Measurements from ENCODE around the gene TNIK.

Gene TNIK

GRCh38 chr3:171168551-171168950, 291.7 kb downstream of the TNIK start:
- peaks cover 24% of the 10 kb centered on the region for H3K36me3 ChIP-seq (ENCODE audit: control insufficient read depth, insufficient read depth, low read length)
- no peak for DNase-seq
- H3K27me3 ChIP-seq (replicated peaks; ENCODE audit: control insufficient read depth, insufficient read depth, low read length, poor library complexity, severe bottlenecking), result no peaks in the 10 kb centered on the region
- H3K9me3 ChIP-seq (ENCODE audit: control insufficient read depth, low read length), result no peaks in the 10 kb centered on the region
- H3K4me3 ChIP-seq (ENCODE audit: insufficient read depth, low read depth, low read length, poor library complexity, severe bottlenecking), result no peak overlapping the region
- H3K27ac ChIP-seq (ENCODE audit: insufficient read depth, low read length, poor library complexity, severe bottlenecking), result no peak overlapping the region
- H3K4me1 ChIP-seq (ENCODE audit: control insufficient read depth, insufficient read depth, low read length, poor library complexity, severe bottlenecking), result no peaks in the 10 kb centered on the region

DNA sequence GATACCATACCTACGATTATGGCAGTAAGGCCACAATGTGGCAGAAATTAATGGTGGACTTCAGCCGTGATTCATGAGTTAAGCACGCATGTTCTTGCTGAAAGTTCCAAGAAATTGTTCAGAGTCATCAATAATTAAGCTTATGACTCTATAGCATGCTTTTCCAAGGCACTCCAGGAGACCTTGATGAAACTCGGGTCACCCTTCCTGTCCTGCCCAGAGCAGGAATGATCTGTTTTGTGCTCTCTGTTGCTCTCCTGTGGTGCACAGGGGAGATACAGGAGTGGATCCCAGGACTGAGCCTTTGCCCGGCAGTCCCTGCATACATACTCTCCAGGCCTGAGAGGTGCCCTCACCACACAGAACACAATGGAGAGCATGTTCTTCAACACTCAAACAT, 292.1 kb downstream of the TNIK start:
- Histone ChIP-seq H3K27ac (ENCODE audit: insufficient read depth, low read length, poor library complexity, severe bottlenecking) (no peak overlapping the region), H3K36me3 (ENCODE audit: control insufficient read depth, insufficient read depth, low read length) (peaks cover 25% of the 10 kb centered on the region), H3K4me1 (ENCODE audit: control insufficient read depth, insufficient read depth, low read length, poor library complexity, severe bottlenecking) (no peaks in the 10 kb centered on the region), H3K4me3 (ENCODE audit: insufficient read depth, low read depth, low read length, poor library complexity, severe bottlenecking) (no peak overlapping the region), H3K27me3 (replicated peaks; ENCODE audit: control insufficient read depth, insufficient read depth, low read length, poor library complexity, severe bottlenecking) (no peaks in the 10 kb centered on the region), H3K9me3 (ENCODE audit: control insufficient read depth, low read length) (peaks cover 2% of the 10 kb centered on the region)
- no peak for DNase-seq

GRCh38 chr3:171165983-171166382, 294.2 kb downstream of the TNIK start:
- DNase-seq, result no peak

GRCh38 chr3:171165499-171165921, 294.7 kb downstream of the TNIK start:
- no peak overlapping the region for H3K27ac ChIP-seq (ENCODE audit: insufficient read depth, low read length, poor library complexity, severe bottlenecking)
- H3K4me3 ChIP-seq (ENCODE audit: insufficient read depth, low read depth, low read length, poor library complexity, severe bottlenecking), result no peak overlapping the region
- peaks cover 41% of the 10 kb centered on the region for H3K36me3 ChIP-seq (ENCODE audit: control insufficient read depth, insufficient read depth, low read length)

More at GRCh38 chr3:171165983-171166382, 294.2 kb downstream of the TNIK start:
- Histone ChIP-seq H3K9me3 (ENCODE audit: control insufficient read depth, low read length) (peaks cover 5% of the 10 kb centered on the region), H3K4me1 (ENCODE audit: control insufficient read depth, insufficient read depth, low read length, poor library complexity, severe bottlenecking) (no peaks in the 10 kb centered on the region), H3K27me3 (replicated peaks; ENCODE audit: control insufficient read depth, insufficient read depth, low read length, poor library complexity, severe bottlenecking) (no peaks in the 10 kb centered on the region), H3K27ac (ENCODE audit: insufficient read depth, low read length, poor library complexity, severe bottlenecking) (no peak overlapping the region), H3K4me3 (ENCODE audit: insufficient read depth, low read depth, low read length, poor library complexity, severe bottlenecking) (no peak overlapping the region), H3K36me3 (ENCODE audit: control insufficient read depth, insufficient read depth, low read length) (peaks cover 36% of the 10 kb centered on the region)

DNA sequence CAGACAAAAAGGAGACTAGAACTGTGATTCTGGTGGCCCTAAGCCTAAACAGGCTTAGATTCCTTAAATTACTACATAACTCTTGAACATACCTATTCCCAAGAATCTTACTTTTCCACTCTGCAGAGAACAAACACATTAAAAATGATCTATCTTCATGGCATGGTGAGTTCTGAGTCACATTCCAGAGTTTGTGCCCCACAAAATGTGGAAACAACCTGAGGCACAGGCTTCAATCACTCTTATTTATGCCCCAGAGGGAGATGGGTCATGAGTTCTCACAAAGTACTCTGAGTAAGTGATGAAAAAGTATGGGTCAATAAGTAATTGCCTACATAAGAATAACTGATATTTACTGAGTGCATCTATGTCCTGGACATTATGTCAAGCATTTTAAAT, 296.1 kb downstream of the TNIK start:
- H3K4me1 ChIP-seq (ENCODE audit: control insufficient read depth, insufficient read depth, low read length, poor library complexity, severe bottlenecking), result no peaks in the 10 kb centered on the region
- DNase-seq, result no peak
- peaks cover 52% of the 10 kb centered on the region for H3K36me3 ChIP-seq (ENCODE audit: control insufficient read depth, insufficient read depth, low read length)
- no peaks in the 10 kb centered on the region for H3K27me3 ChIP-seq (replicated peaks; ENCODE audit: control insufficient read depth, insufficient read depth, low read length, poor library complexity, severe bottlenecking)
- H3K4me3 ChIP-seq (ENCODE audit: insufficient read depth, low read depth, low read length, poor library complexity, severe bottlenecking), result no peak overlapping the region
- peaks cover 5% of the 10 kb centered on the region for H3K9me3 ChIP-seq (ENCODE audit: control insufficient read depth, low read length)
- H3K27ac ChIP-seq (ENCODE audit: insufficient read depth, low read length, poor library complexity, severe bottlenecking), result no peak overlapping the region

More at GRCh38 chr3:171165499-171165921, 294.7 kb downstream of the TNIK start:
- Histone ChIP-seq H3K4me1 (ENCODE audit: control insufficient read depth, insufficient read depth, low read length, poor library complexity, severe bottlenecking) (no peaks in the 10 kb centered on the region), H3K27me3 (replicated peaks; ENCODE audit: control insufficient read depth, insufficient read depth, low read length, poor library complexity, severe bottlenecking) (no peaks in the 10 kb centered on the region), H3K9me3 (ENCODE audit: control insufficient read depth, low read length) (peaks cover 5% of the 10 kb centered on the region)
- no peak for DNase-seq

DNA sequence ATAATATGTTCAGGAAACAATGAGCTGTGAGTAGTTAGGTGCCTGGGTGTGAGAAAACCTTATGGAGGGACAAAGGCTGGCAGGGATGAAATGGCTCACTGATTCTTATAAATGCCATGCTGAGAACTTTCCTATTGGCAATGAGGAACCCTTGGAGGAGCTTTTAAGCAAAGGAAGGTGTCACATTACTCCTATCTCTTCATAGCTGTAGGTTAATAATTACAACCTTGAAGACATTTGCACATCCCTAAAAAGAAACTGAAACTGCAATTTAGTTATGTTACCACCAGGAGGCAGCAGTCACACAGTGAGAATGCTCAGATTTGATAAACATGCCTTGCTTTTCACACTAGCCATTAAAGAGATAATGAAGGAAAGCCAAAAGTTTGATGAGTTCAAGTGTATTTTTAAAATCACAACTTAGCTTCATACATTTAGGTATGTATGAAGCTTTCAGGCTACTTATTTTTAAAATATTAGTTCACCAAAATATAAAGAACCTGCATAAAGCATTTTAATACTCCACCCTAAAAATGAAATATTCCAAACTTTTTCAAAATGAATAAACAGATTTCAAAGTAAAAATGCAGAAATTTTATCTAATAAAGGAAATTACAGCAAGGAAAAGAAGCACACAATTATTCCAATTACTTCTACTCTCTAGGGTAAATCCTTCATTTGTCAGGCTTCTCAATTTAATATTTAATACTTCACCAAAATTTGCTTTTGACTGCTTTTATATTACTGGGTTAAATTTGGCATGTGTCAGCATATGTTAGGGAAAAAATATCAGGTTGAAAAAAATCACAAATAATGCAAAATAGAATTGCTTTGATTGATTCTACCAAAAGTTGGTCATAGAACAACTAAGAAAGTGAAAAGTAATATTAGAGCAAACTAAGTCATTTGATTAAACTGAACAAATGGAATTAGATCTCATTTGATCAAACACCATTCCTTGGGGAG, 296.8 kb downstream of the TNIK start:
- no peak overlapping the region for H3K4me3 ChIP-seq (ENCODE audit: insufficient read depth, low read depth, low read length, poor library complexity, severe bottlenecking)
- H3K27ac ChIP-seq (ENCODE audit: insufficient read depth, low read length, poor library complexity, severe bottlenecking), result no peak overlapping the region
- peaks cover 52% of the 10 kb centered on the region for H3K36me3 ChIP-seq (ENCODE audit: control insufficient read depth, insufficient read depth, low read length)
- DNase-seq, result no peak
- no peaks in the 10 kb centered on the region for H3K27me3 ChIP-seq (replicated peaks; ENCODE audit: control insufficient read depth, insufficient read depth, low read length, poor library complexity, severe bottlenecking)
- peaks cover 5% of the 10 kb centered on the region for H3K9me3 ChIP-seq (ENCODE audit: control insufficient read depth, low read length)
- H3K4me1 ChIP-seq (ENCODE audit: control insufficient read depth, insufficient read depth, low read length, poor library complexity, severe bottlenecking), result no peaks in the 10 kb centered on the region

DNA sequence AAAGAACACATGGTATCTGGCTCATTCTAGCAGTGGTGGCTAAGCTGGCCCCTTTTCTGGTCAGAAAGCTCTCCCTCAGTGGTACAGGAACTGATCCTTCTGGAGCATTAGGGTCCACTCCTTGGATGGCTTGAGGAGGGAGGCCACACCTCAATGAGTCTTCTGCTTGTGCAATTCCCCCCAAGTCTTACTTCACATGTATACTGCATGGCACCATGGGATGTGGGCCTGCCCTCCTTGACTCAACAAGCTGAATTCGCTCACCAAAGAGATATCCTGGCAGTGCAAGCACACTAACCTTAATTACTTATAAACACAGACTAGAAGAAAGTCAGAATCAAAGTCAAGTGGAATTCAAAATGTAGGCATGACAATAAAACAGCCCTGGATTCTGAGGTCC, 299.9 kb downstream of the TNIK start:
- Histone ChIP-seq H3K27me3 (replicated peaks; ENCODE audit: control insufficient read depth, insufficient read depth, low read length, poor library complexity, severe bottlenecking) (no peaks in the 10 kb centered on the region), H3K36me3 (ENCODE audit: control insufficient read depth, insufficient read depth, low read length) (peaks cover 71% of the 10 kb centered on the region)
- no peak for DNase-seq

DNA sequence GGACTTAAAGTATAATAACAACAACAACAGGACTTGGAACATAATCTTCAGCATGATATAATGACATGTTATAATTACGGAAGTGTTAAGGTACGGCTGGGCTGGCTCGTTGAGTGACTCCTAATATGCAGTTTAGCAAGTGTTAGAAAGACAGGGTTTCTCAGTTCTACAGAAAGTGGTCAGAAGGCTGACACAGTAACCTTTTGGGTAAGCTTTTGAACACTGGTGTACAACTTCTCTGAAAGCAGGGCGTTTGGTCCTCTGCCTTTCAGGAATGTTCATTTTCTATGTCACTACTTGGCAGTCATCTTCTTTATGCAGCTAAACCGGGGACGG, 300.4 kb downstream of the TNIK start:
- no peak for DNase-seq
- peaks cover 74% of the 10 kb centered on the region for H3K36me3 ChIP-seq (ENCODE audit: control insufficient read depth, insufficient read depth, low read length)
- H3K9me3 ChIP-seq (ENCODE audit: control insufficient read depth, low read length), result peaks cover 5% of the 10 kb centered on the region
- H3K27me3 ChIP-seq (replicated peaks; ENCODE audit: control insufficient read depth, insufficient read depth, low read length, poor library complexity, severe bottlenecking), result no peaks in the 10 kb centered on the region
- H3K4me1 ChIP-seq (ENCODE audit: control insufficient read depth, insufficient read depth, low read length, poor library complexity, severe bottlenecking), result no peaks in the 10 kb centered on the region
- no peak overlapping the region for H3K4me3 ChIP-seq (ENCODE audit: insufficient read depth, low read depth, low read length, poor library complexity, severe bottlenecking)
- H3K27ac ChIP-seq (ENCODE audit: insufficient read depth, low read length, poor library complexity, severe bottlenecking), result no peak overlapping the region

More for the DNA sequence above, 299.9 kb downstream of the TNIK start:
- Histone ChIP-seq H3K4me3 (ENCODE audit: insufficient read depth, low read depth, low read length, poor library complexity, severe bottlenecking) (no peak overlapping the region), H3K9me3 (ENCODE audit: control insufficient read depth, low read length) (peaks cover 5% of the 10 kb centered on the region), H3K4me1 (ENCODE audit: control insufficient read depth, insufficient read depth, low read length, poor library complexity, severe bottlenecking) (no peaks in the 10 kb centered on the region), H3K27ac (ENCODE audit: insufficient read depth, low read length, poor library complexity, severe bottlenecking) (no peak overlapping the region)

DNA sequence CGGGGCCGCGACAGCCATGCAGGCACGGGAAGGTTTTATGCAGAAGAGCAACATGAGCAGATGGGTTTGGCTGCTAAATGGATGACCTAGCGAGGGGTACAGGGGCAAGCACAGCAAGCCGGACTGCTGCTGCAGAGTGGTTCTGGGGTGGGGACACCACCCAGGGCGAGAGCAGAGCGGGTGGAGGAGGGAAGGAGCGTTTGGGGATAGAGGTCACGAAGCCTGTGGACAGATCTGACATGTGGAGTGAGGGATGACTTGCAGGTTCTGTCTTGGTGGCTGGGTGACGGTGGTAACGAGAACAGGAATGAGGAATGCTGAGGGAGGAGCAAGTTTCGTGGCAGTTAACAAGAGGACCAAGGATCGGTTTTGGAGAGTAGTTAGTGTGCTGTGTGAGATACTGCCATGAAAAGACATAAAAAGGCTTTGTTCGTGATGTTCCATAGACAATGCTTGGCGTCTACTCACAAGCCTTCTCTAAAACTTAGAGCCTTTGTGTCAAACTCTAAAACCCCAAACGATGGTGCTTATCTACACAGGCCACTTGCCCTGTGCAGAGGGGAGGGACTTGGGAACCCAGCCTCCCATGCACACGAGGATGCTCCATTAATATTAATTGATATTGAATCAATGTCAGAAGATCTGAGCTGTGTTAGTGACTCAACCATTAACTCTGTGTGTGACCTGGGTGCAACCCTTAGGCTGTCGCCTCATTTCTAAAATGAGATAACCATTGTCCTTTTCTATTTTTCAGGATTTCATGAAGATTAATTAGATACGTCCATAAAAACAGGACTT, 301.0 kb downstream of the TNIK start:
- no peaks in the 10 kb centered on the region for H3K27me3 ChIP-seq (replicated peaks; ENCODE audit: control insufficient read depth, insufficient read depth, low read length, poor library complexity, severe bottlenecking)
- H3K4me3 ChIP-seq (ENCODE audit: insufficient read depth, low read depth, low read length, poor library complexity, severe bottlenecking), result no peak overlapping the region
- H3K36me3 ChIP-seq (ENCODE audit: control insufficient read depth, insufficient read depth, low read length), result peaks cover 71% of the 10 kb centered on the region
- DNase-seq, result no peak
- no peaks in the 10 kb centered on the region for H3K4me1 ChIP-seq (ENCODE audit: control insufficient read depth, insufficient read depth, low read length, poor library complexity, severe bottlenecking)
- no peak overlapping the region for H3K27ac ChIP-seq (ENCODE audit: insufficient read depth, low read length, poor library complexity, severe bottlenecking)
- H3K9me3 ChIP-seq (ENCODE audit: control insufficient read depth, low read length), result peaks cover 5% of the 10 kb centered on the region

GRCh38 chr3:171157980-171158379, 302.2 kb downstream of the TNIK start:
- Histone ChIP-seq H3K9me3 (ENCODE audit: control insufficient read depth, low read length) (peaks cover 2% of the 10 kb centered on the region), H3K36me3 (ENCODE audit: control insufficient read depth, insufficient read depth, low read length) (peaks cover 69% of the 10 kb centered on the region), H3K27ac (ENCODE audit: insufficient read depth, low read length, poor library complexity, severe bottlenecking) (no peak overlapping the region), H3K4me1 (ENCODE audit: control insufficient read depth, insufficient read depth, low read length, poor library complexity, severe bottlenecking) (no peaks in the 10 kb centered on the region), H3K27me3 (replicated peaks; ENCODE audit: control insufficient read depth, insufficient read depth, low read length, poor library complexity, severe bottlenecking) (no peaks in the 10 kb centered on the region), H3K4me3 (ENCODE audit: insufficient read depth, low read depth, low read length, poor library complexity, severe bottlenecking) (no peak overlapping the region)
- no peak for DNase-seq

All from effector memory CD4-positive, alpha-beta T cell (primary cell).